H9 (cell line): ENCODE results near the gene ZNF750. TPM values are rescaled to one million over a fixed set of nuclear protein-coding genes. Genes with fewer than 3 reads are reported as not detected.

Source experiments
- DNase-seq: peaks from one replicate; pipeline ENCODE4 v3.0.0-alpha.2; 2017
- H2AFZ ChIP-seq: one replicate; pipeline ENCODE4 v1.6.1; 2013; ENCODE audit warnings: mild to moderate bottlenecking, low read length, control low read depth, moderate library complexity
- H2AK5ac ChIP-seq: 2 replicates; pipeline ENCODE4 v1.6.1; 2013; ENCODE audit warnings: low read length, control low read depth, mixed read lengths; ENCODE audit not compliant: insufficient read length
- H2BK120ac ChIP-seq: one replicate; pipeline ENCODE4 v1.6.1; 2013; ENCODE audit warnings: low read depth, mild to moderate bottlenecking, low read length, control low read depth, inconsistent platforms; ENCODE audit not compliant: poor library complexity, severe bottlenecking
- H2BK12ac ChIP-seq: 2 replicates; pipeline ENCODE4 v1.6.1; 2013; ENCODE audit warnings: low read length, control low read depth, mixed read lengths, low read depth; ENCODE audit not compliant: insufficient read length
- H2BK15ac ChIP-seq: 2 replicates; pipeline ENCODE4 v1.6.1; 2013; ENCODE audit warnings: low read depth, low read length, control low read depth
- H2BK20ac ChIP-seq: one replicate; pipeline ENCODE4 v1.6.1; 2013; ENCODE audit warnings: low read depth, mild to moderate bottlenecking, low read length, control low read depth, inconsistent platforms; ENCODE audit not compliant: poor library complexity, severe bottlenecking
- H2BK5ac ChIP-seq: 2 replicates; pipeline ENCODE4 v1.6.1; 2013; ENCODE audit warnings: low read length, control low read depth, mixed read lengths; ENCODE audit not compliant: insufficient read length
- H3K14ac ChIP-seq: 2 replicates; pipeline ENCODE4 v1.6.1; 2013; ENCODE audit warnings: low read length, control low read depth; ENCODE audit not compliant: insufficient read depth
- H3K18ac ChIP-seq: 2 replicates; pipeline ENCODE4 v1.6.1; 2013; ENCODE audit warnings: low read depth, mild to moderate bottlenecking, mixed read lengths, low read length, control low read depth; ENCODE audit not compliant: insufficient read length
- H3K23ac ChIP-seq: 2 replicates; pipeline ENCODE4 v1.6.1; 2013; ENCODE audit warnings: low read length, control low read depth, mixed read lengths, low read depth; ENCODE audit not compliant: insufficient read length
- H3K23me2 ChIP-seq: 2 replicates; pipeline ENCODE4 v1.6.1; 2013; ENCODE audit warnings: low read depth, mild to moderate bottlenecking, mixed read lengths, low read length, control low read depth; ENCODE audit not compliant: insufficient read length, poor library complexity, severe bottlenecking
- H3K27ac ChIP-seq: 2 replicates; pipeline ENCODE4 v1.5.1; 2013; ENCODE audit warnings: low read length, control low read depth, mixed read lengths, low read depth; ENCODE audit not compliant: insufficient read length
- H3K27me3 ChIP-seq: 2 replicates; pipeline ENCODE4 v1.6.1; 2013; ENCODE audit warnings: low read length, control low read depth, inconsistent platforms; ENCODE audit not compliant: insufficient read depth
- H3K4ac ChIP-seq: 2 replicates; pipeline ENCODE4 v1.6.1; 2013; ENCODE audit warnings: low read depth, mild to moderate bottlenecking, control low read depth, inconsistent platforms, low read length, moderate library complexity
- H3K4me1 ChIP-seq: 2 replicates; pipeline ENCODE4 v1.6.1; 2013; ENCODE audit warnings: low read length, control low read depth, inconsistent platforms; ENCODE audit not compliant: insufficient read depth
- H3K4me2 ChIP-seq: 2 replicates; pipeline ENCODE4 v1.6.1; 2013; ENCODE audit warnings: low read length, control low read depth, mixed read lengths; ENCODE audit not compliant: insufficient read length, insufficient read depth
- H3K56ac ChIP-seq: 2 replicates; pipeline ENCODE4 v1.6.1; 2013; ENCODE audit warnings: low read depth, mild to moderate bottlenecking, mixed read lengths, low read length, control low read depth; ENCODE audit not compliant: insufficient read length
- H3K79me1 ChIP-seq: 2 replicates; pipeline ENCODE4 v1.6.1; 2013; ENCODE audit warnings: low read depth, mild to moderate bottlenecking, moderate library complexity, low read length, control low read depth, inconsistent platforms; ENCODE audit not compliant: insufficient read depth, poor library complexity, severe bottlenecking
- H3K79me2 ChIP-seq: 2 replicates; pipeline ENCODE4 v1.6.1; 2013; ENCODE audit warnings: low read length, control low read depth, inconsistent platforms; ENCODE audit not compliant: insufficient read depth
- H3K9ac ChIP-seq: 2 replicates; pipeline ENCODE4 v1.6.1; 2013; ENCODE audit warnings: low read length, control low read depth, mixed read lengths; ENCODE audit not compliant: insufficient read length; ENCODE audit errors: extremely low read depth
- H3K9me3 ChIP-seq: one replicate; pipeline ENCODE4 v1.6.1; 2013; ENCODE audit warnings: low read depth, low read length, inconsistent platforms; ENCODE audit not compliant: control insufficient read depth
- H3T11ph ChIP-seq: one replicate; pipeline ENCODE4 v1.6.1; 2013; ENCODE audit warnings: mild to moderate bottlenecking, low read length, control low read depth, inconsistent platforms
- H4K20me1 ChIP-seq: one replicate; pipeline ENCODE4 v1.6.1; 2013; ENCODE audit not compliant: control insufficient read depth, insufficient read length, insufficient read depth
- H4K5ac ChIP-seq: 2 replicates; pipeline ENCODE4 v1.6.1; 2013; ENCODE audit warnings: low read depth, mild to moderate bottlenecking, mixed read lengths, low read length, control low read depth; ENCODE audit not compliant: insufficient read length
- H4K8ac ChIP-seq: replicated peaks from 2 replicates; pipeline ENCODE4 v1.6.1; 2013; ENCODE audit warnings: low read length, control low read depth, mixed read lengths, low read depth; ENCODE audit not compliant: insufficient read length
- H4K91ac ChIP-seq: 2 replicates; pipeline ENCODE4 v1.6.1; 2013; ENCODE audit warnings: low read depth, mild to moderate bottlenecking, moderate library complexity, mixed read lengths, low read length, control low read depth; ENCODE audit not compliant: insufficient read length
- H3K27ac Mint-ChIP-seq, 3 experiments: 2 replicates in 2 of 3; 3 replicates in 1 of 3; pipeline ENCODE4 v1.8.0; 2020 to 2021; ENCODE audit warnings: mixed read lengths in 3 of 3, mild to moderate bottlenecking in 1 of 3, moderate library complexity in 1 of 3
- H3K27me3 Mint-ChIP-seq: 2 replicates; pipeline ENCODE4 v1.8.0; 2021; ENCODE audit warnings: low read depth, mild to moderate bottlenecking, moderate library complexity, mixed read lengths
- H3K36me3 Mint-ChIP-seq, 3 experiments: 2 replicates in 2 of 3; 3 replicates in 1 of 3; pipeline ENCODE4 v1.8.0; 2020 to 2021; ENCODE audit warnings: low read depth in 3 of 3, mixed read lengths in 3 of 3; ENCODE audit not compliant: insufficient read depth in 1 of 3
- H3K4me1 Mint-ChIP-seq, 2 experiments: 2 replicates each; pipeline ENCODE4 v1.8.0; 2020; ENCODE audit warnings: mixed read lengths in 2 of 2
- H3K4me3 Mint-ChIP-seq, 2 experiments: 2 replicates in 1 of 2; 3 replicates in 1 of 2; pipeline ENCODE4 v1.8.0; 2020 to 2021; ENCODE audit warnings: mild to moderate bottlenecking in 2 of 2, mixed read lengths in 2 of 2, moderate library complexity in 1 of 2
- H3K9me3 Mint-ChIP-seq, 2 experiments: 2 replicates in 1 of 2; 3 replicates in 1 of 2; pipeline ENCODE4 v1.8.0; 2020; ENCODE audit warnings: mild to moderate bottlenecking in 2 of 2, mixed read lengths in 2 of 2, moderate library complexity in 1 of 2
- CTCF ChIP-seq: fragments of 200-600 bp; sonication (generic); conservative IDR thresholded peaks from 3 replicates; pipeline ENCODE4 v1.8.0; 2021; ENCODE audit warnings: antibody characterized with exemption, mild to moderate bottlenecking
- WGBS: extraction: QIAGEN DNeasy Blood & Tissue Kit; methylation state at CpG from one replicate; pipeline ENCODE4 v1.1.7; 2013; ENCODE audit warnings: missing lambda C conversion rate, low lambda C conversion rate, mixed read lengths; ENCODE audit not compliant: insufficient read length; ENCODE audit errors: extremely low coverage; 5-methylcytosine and 5-hydroxymethylcytosine counted together
- total RNA-seq: library from RNA; stranded (reverse); gene quantifications from 2 replicates; pipeline ENCODE4 v1.2.1, GENCODE V29; 2021

The ZNF750 gene
- total RNA-seq, 1 experiment from 2014 or later = not detected

DNA sequence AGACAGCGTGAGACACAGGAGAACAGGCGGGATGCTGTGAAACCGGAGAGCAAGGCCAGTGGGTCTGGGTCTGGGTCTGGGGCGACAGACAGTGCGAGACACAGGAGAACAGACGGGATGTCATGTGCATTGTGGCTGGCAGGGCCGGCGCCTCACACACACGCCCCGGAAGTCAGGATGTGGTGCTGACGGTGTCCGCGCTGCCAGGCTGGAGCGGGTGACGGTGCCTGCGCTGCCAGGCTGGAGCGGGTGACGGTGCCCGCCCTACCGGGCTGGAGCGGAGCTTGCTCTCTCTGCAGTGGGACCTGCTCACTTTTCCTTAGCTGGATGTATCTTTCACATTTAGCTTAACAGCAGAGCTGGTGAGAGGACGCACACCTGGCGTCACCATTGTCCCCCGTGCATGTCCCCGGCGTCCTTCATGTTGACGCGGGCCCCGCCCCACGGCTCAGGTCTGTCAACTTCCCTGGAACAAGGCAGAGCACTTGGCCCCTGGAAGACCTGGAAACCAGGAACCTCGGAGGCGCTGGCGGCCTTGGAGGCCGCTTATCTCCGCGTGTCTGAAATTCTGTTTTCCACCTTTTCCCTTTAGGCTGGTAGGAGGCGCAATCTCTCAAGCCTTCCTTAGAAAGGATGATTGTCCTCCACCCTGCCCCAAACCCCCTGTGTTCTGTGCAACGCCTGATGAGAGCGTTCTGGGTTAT, 43.0 kb upstream of the ZNF750 start:
- peaks cover 22 to 42% (median 35%) of the 10 kb centered on the region in 3 experiments for H3K36me3 Mint-ChIP-seq
- Histone ChIP-seq H2AFZ (no peak overlapping the region), H3K4me2 (no peak overlapping the region), H3K4me1 (no peaks in the 10 kb centered on the region), H3K79me1 (no peaks in the 10 kb centered on the region), H3K56ac (no peak overlapping the region), H2BK120ac (no peak overlapping the region), H3K23me2 (no peaks in the 10 kb centered on the region), H3K27me3 (no peaks in the 10 kb centered on the region), H4K20me1 (peaks cover 4% of the 10 kb centered on the region), H3K4ac (no peak overlapping the region), H3K27ac (no peak overlapping the region), H3K9ac (no peak overlapping the region), H2BK12ac (no peak overlapping the region), H3K79me2 (no peaks in the 10 kb centered on the region; the same call in 1 of the 2 replicates), H3T11ph (no peak overlapping the region), H3K14ac (no peak overlapping the region; the same call in 1 of the 2 replicates), H4K5ac (no peak overlapping the region), H3K23ac (no peak overlapping the region), H3K18ac (no peak overlapping the region), H2BK5ac (no peak overlapping the region), H2AK5ac (no peak overlapping the region), H3K9me3 (no peaks in the 10 kb centered on the region), H2BK20ac (no peak overlapping the region), H4K8ac (no peak overlapping the region), H4K91ac (no peak overlapping the region), H2BK15ac (no peak overlapping the region)
- no peak for DNase-seq
- peak overlapping the region; percentile 71 to 94 (median 81) for H3K27ac Mint-ChIP-seq
- 0 out of 5 replicates have a peak, but pooled peaks cover 0 to 2% of the 10 kb centered on the region in 2 experiments for H3K9me3 Mint-ChIP-seq
- no peaks in the 10 kb centered on the region for H3K27me3 Mint-ChIP-seq
- TF ChIP-seq CTCF = no peak
- H3K4me3 Mint-ChIP-seq = no peak overlapping the region
- WGBS = no CpG with 5 or more reads among the region's 39 CpGs
- peaks cover 9 to 24% of the 10 kb centered on the region in 2 experiments for H3K4me1 Mint-ChIP-seq
